ENCODE data around the gene QRFP.

GRCh38 chr9:130920233-130920632, 23.6 kb upstream of the QRFP start:
- no peak for TF ChIP-seq POLR2AphosphoS5 (IDR thresholded peaks at IDR 0.05; ENCODE audit: low read depth, low read length)
- TF ChIP-seq PAX5 (IDR thresholded peaks at IDR 0.05; ENCODE audit: insufficient read depth, low read length, severe bottlenecking) = no peak
- TF ChIP-seq POLR2A (IDR thresholded peaks at IDR 0.05; ENCODE audit: low read depth, low read length) = no peak
- TF ChIP-seq TAF1 (IDR thresholded peaks at IDR 0.05; ENCODE audit: low read depth, low read length) = no peak
- no peak for TF ChIP-seq POU2F2 (IDR thresholded peaks at IDR 0.05; ENCODE audit: low read depth, low read length)
- TF ChIP-seq SPI1 (IDR thresholded peaks at IDR 0.05; ENCODE audit: low read depth, low read length) = no peak

All from GM12891 (cell line).